GM23338 (cell line): ENCODE data around the gene BEND2.

Experiments used
- CREB1 ChIP-seq: fragments of 250-450 bp; sonication (Bioruptor Pico); IDR thresholded peaks from 2 replicates; pipeline ENCODE4 v1.5.0; 2020; ENCODE audit warnings: low read depth, mild to moderate bottlenecking, moderate library complexity
- EZH2 ChIP-seq: fragments of 200-600 bp; sonication (generic); IDR thresholded peaks from one replicate; pipeline ENCODE4 v1.8.0; 2017; ENCODE audit warnings: antibody characterized with exemption, mild to moderate bottlenecking, low read depth; ENCODE audit not compliant: unreplicated experiment
- EZH2phosphoT487 ChIP-seq: fragments of 200-600 bp; sonication (generic); IDR thresholded peaks from one replicate; pipeline ENCODE4 v1.8.1; 2018; ENCODE audit warnings: antibody characterized with exemption; ENCODE audit not compliant: unreplicated experiment
- POLR2AphosphoS5 ChIP-seq: IDR thresholded peaks from 2 replicates; pipeline ENCODE4 v1.6.1; 2016; ENCODE audit warnings: antibody characterized with exemption, low read depth
- TF ChIP-seq, protein P1 (sequence below), 2 experiments: fragments of 200-600 bp in 1 of 2; sonication (generic) in 1 of 2; conservative IDR thresholded peaks; 2 replicates each; pipeline versions ENCODE4 v1.5.1 to v1.6.1; 2016 to 2017; ENCODE audit warnings: antibody characterized with exemption in 2 of 2, low read depth in 2 of 2, mild to moderate bottlenecking in 2 of 2, moderate library complexity in 1 of 2
- TF ChIP-seq, protein P2 (sequence below): IDR thresholded peaks from one replicate; pipeline ENCODE4 v1.6.1; 2018; ENCODE audit warnings: antibody characterized with exemption; ENCODE audit not compliant: unreplicated experiment

DNA sequence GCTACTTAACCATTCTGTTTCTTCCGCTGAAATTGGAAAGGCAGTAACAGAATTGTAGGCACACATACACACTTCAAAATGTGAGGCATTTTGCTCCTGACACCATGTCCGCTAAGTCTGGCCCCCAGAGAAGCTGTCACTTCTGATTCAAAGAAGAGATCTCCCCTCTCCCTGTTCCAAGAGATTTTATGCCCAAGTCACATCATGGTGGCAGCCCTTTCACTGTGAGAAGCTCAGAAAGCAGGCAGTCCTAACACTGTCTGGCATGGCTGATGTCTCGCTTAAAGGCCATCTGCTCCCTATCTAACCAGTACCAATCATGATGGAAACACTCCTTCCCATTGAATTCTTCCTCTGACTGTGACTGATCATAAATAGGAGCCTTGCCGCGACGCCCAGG, 83.9 kb downstream of the BEND2 start:
- TF ChIP-seq, protein P1, sequence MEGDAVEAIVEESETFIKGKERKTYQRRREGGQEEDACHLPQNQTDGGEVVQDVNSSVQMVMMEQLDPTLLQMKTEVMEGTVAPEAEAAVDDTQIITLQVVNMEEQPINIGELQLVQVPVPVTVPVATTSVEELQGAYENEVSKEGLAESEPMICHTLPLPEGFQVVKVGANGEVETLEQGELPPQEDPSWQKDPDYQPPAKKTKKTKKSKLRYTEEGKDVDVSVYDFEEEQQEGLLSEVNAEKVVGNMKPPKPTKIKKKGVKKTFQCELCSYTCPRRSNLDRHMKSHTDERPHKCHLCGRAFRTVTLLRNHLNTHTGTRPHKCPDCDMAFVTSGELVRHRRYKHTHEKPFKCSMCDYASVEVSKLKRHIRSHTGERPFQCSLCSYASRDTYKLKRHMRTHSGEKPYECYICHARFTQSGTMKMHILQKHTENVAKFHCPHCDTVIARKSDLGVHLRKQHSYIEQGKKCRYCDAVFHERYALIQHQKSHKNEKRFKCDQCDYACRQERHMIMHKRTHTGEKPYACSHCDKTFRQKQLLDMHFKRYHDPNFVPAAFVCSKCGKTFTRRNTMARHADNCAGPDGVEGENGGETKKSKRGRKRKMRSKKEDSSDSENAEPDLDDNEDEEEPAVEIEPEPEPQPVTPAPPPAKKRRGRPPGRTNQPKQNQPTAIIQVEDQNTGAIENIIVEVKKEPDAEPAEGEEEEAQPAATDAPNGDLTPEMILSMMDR (conservative IDR thresholded peaks at IDR 0.05; ENCODE audit: low read depth in 2 of 2) = no peak
- TF ChIP-seq EZH2 = no peak
- TF ChIP-seq CREB1 (CRISPR knock-in tag) = no peak
- TF ChIP-seq, protein P2, sequence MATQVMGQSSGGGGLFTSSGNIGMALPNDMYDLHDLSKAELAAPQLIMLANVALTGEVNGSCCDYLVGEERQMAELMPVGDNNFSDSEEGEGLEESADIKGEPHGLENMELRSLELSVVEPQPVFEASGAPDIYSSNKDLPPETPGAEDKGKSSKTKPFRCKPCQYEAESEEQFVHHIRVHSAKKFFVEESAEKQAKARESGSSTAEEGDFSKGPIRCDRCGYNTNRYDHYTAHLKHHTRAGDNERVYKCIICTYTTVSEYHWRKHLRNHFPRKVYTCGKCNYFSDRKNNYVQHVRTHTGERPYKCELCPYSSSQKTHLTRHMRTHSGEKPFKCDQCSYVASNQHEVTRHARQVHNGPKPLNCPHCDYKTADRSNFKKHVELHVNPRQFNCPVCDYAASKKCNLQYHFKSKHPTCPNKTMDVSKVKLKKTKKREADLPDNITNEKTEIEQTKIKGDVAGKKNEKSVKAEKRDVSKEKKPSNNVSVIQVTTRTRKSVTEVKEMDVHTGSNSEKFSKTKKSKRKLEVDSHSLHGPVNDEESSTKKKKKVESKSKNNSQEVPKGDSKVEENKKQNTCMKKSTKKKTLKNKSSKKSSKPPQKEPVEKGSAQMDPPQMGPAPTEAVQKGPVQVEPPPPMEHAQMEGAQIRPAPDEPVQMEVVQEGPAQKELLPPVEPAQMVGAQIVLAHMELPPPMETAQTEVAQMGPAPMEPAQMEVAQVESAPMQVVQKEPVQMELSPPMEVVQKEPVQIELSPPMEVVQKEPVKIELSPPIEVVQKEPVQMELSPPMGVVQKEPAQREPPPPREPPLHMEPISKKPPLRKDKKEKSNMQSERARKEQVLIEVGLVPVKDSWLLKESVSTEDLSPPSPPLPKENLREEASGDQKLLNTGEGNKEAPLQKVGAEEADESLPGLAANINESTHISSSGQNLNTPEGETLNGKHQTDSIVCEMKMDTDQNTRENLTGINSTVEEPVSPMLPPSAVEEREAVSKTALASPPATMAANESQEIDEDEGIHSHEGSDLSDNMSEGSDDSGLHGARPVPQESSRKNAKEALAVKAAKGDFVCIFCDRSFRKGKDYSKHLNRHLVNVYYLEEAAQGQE = no peak
- no peak for TF ChIP-seq POLR2AphosphoS5
- TF ChIP-seq EZH2phosphoT487 = no peak
